Left lung (tissue), 10 donors: ENCODE measurements around the gene SMIM8. TPM values are rescaled to one million over a fixed set of nuclear protein-coding genes. Genes with fewer than 3 reads are reported as not detected.

Experiments
- ATAC-seq: fragments of 200-7000 bp; cut with Tn5 transposase; one replicate; pipeline ENCODE4 v1.9.1; 2020; ENCODE audit warnings: moderate library complexity
- DNase-seq, 4 donors: peaks; one replicate each; pipeline ENCODE4 v3.0.0-alpha.2; 2013 to 2020
- H3K27ac ChIP-seq, 2 donors: fragments of 200-600 bp; sonication (generic) in 1 of 2; one replicate each; pipeline versions ENCODE4 v1.5.0 to v1.8.0; 2020 to 2021
- H3K27me3 ChIP-seq, 2 donors: fragments of 200-600 bp; sonication (generic) in 1 of 2; one replicate each; pipeline versions ENCODE4 v1.5.0 to v1.8.0; 2020 to 2021
- H3K36me3 ChIP-seq, 2 donors: fragments of 200-600 bp; sonication (generic) in 1 of 2; one replicate each; pipeline versions ENCODE4 v1.5.0 to v1.8.0; 2020 to 2021
- H3K4me1 ChIP-seq, 2 donors: fragments of 200-600 bp; one replicate each; pipeline ENCODE4 v1.8.0; 2021
- H3K4me3 ChIP-seq, 2 donors: fragments of 200-600 bp; sonication (generic) in 1 of 2; one replicate each; pipeline versions ENCODE4 v1.5.0 to v1.8.0; 2020 to 2021; ENCODE audit warnings: mild to moderate bottlenecking in 1 of 2
- H3K9me3 ChIP-seq, 2 donors: fragments of 200-600 bp; sonication (generic) in 1 of 2; one replicate each; pipeline versions ENCODE4 v1.5.0 to v1.8.0; 2020 to 2021
- CTCF ChIP-seq, 2 donors: fragments of 200-600 bp; sonication (generic) in 1 of 2; IDR thresholded peaks; one replicate each; pipeline versions ENCODE4 v1.5.0 to v1.8.0; 2021; ENCODE audit warnings: antibody characterized with exemption in 2 of 2
- intact Hi-C, 2 donors: fragments of 100-400 bp; cut with DNase I; formaldehyde crosslinking; loops; one replicate each; pipeline versions ENCODE4 v1.11.2 to v1.14.2; 2022
- polyA plus RNA-seq, 6 donors: library from polyadenylated mRNA; unstranded; fragments of 120-200 nt; gene quantifications; one replicate each; pipeline ENCODE4 v1.2.1, GENCODE V29; 2013; ENCODE audit not compliant: insufficient read length in 6 of 6
- total RNA-seq, 2 donors: library from RNA; stranded (reverse); fragmentation: NEBNext Ultra II Directional; extraction: Animal tissue kit (Norgen Biotek cat#: 25700); gene quantifications; one replicate each; pipeline ENCODE4 v1.2.1, GENCODE V29; 2021
- donor health status: DM: no; HTN: yes; CAD: no.
- donor health status: DM: no; HTN: no; CAD: no.

SMIM8 gene
- total and polyA plus RNA-seq, 8 donors: 9.7 to 29.0 (median 24.7) TPM

- H3K27ac ChIP-seq: no peak overlapping the region
- no peaks in the 10 kb centered on the region for H3K4me1 ChIP-seq
- no peak for TF ChIP-seq CTCF (IDR thresholded peaks at IDR 0.05)
- ATAC-seq: no peak
- no peak for DNase-seq
- H3K9me3 ChIP-seq: peaks cover 0 to 3% of the 10 kb centered on the region in 2 donors
- no peaks in the 10 kb centered on the region for H3K36me3 ChIP-seq
- intact Hi-C loops: no loop called here
- no peak overlapping the region for H3K4me3 ChIP-seq
- no peaks in the 10 kb centered on the region for H3K27me3 ChIP-seq
Measured at GRCh38 chr6:87376643-87377042, 54.3 kb downstream of the SMIM8 start.

GRCh38 chr6:87378947-87379346 lies 56.6 kb downstream of the SMIM8 start:
- H3K27ac ChIP-seq: no peak overlapping the region
- DNase-seq (no peak), ATAC-seq (no peak)
- H3K4me1 ChIP-seq: no peaks in the 10 kb centered on the region
- no peaks in the 10 kb centered on the region for H3K9me3 ChIP-seq
- H3K4me3 ChIP-seq: no peak overlapping the region
- no peaks in the 10 kb centered on the region for H3K36me3 ChIP-seq
- TF ChIP-seq CTCF (IDR thresholded peaks at IDR 0.05): no peak
- H3K27me3 ChIP-seq: no peaks in the 10 kb centered on the region
- intact Hi-C loops: no loop called here

GRCh38 chr6:87382861-87383260 lies 60.5 kb downstream of the SMIM8 start:
- H3K9me3 ChIP-seq: no peaks in the 10 kb centered on the region
- ATAC-seq: no peak
- H3K27ac ChIP-seq: no peak overlapping the region
- no peak for DNase-seq
- TF ChIP-seq CTCF (IDR thresholded peaks at IDR 0.05): no peak
- no peaks in the 10 kb centered on the region for H3K4me1 ChIP-seq
- intact Hi-C loops: no loop called here
- no peak overlapping the region for H3K4me3 ChIP-seq
- no peaks in the 10 kb centered on the region for H3K36me3 ChIP-seq
- no peaks in the 10 kb centered on the region for H3K27me3 ChIP-seq

GRCh38 chr6:87384038-87384437 lies 61.6 kb downstream of the SMIM8 start:
- H3K4me1 ChIP-seq: no peaks in the 10 kb centered on the region
- no peaks in the 10 kb centered on the region for H3K27me3 ChIP-seq
- intact Hi-C loops: no loop called here
- H3K9me3 ChIP-seq: no peaks in the 10 kb centered on the region
- DNase-seq: no peak
- ATAC-seq: no peak
- no peaks in the 10 kb centered on the region for H3K36me3 ChIP-seq
- no peak overlapping the region for H3K4me3 ChIP-seq
- TF ChIP-seq CTCF (IDR thresholded peaks at IDR 0.05): no peak
- no peak overlapping the region for H3K27ac ChIP-seq

- TF ChIP-seq CTCF (IDR thresholded peaks at IDR 0.05): no peak
- no peaks in the 10 kb centered on the region for H3K9me3 ChIP-seq
- no peak for DNase-seq
- H3K27ac ChIP-seq: no peak overlapping the region
- no peaks in the 10 kb centered on the region for H3K4me1 ChIP-seq
- H3K36me3 ChIP-seq: no peaks in the 10 kb centered on the region
- H3K27me3 ChIP-seq: no peaks in the 10 kb centered on the region
- intact Hi-C loops: no loop called here
- H3K4me3 ChIP-seq: no peak overlapping the region
- no peak for ATAC-seq
Measured at GRCh38 chr6:87384449-87384848, 62.1 kb downstream of the SMIM8 start.
